GM19351 (cell line): ENCODE data around the gene E4F1.
"Not testable (repeated sequence)": the region's sequence is repeated elsewhere in the genome, so short reads cannot be mapped to it uniquely, and the experiment has no call there.

Source experiments
- ATAC-seq: cut with Tn5 transposase; IDR thresholded peaks from one replicate; pipeline ENCODE4 v1.9.1; 2021; ENCODE audit warnings: mild to moderate bottlenecking, moderate library complexity; ENCODE audit not compliant: unreplicated experiment

E4F1 gene

DNA sequence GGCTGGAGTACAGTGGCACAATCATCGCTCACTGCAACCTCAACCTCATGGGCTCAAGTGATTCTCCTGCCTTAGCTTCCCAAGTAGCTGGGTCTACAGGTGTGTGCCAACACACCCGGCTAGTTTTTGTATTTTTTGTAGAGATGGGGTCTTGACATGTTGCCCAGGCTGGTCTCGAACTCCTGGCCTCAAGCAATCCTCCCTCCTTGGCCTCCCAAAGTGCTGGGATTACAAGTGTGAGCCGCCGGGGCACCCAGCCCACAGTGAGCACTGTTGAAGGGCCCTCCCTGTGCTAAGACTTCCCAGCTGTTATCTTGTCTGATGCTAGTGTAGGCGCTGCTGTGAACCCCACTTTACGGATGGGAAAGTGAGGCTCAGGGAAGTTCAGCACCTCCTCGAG lies 35.0 kb upstream of the E4F1 start:
- no peak for ATAC-seq

DNA sequence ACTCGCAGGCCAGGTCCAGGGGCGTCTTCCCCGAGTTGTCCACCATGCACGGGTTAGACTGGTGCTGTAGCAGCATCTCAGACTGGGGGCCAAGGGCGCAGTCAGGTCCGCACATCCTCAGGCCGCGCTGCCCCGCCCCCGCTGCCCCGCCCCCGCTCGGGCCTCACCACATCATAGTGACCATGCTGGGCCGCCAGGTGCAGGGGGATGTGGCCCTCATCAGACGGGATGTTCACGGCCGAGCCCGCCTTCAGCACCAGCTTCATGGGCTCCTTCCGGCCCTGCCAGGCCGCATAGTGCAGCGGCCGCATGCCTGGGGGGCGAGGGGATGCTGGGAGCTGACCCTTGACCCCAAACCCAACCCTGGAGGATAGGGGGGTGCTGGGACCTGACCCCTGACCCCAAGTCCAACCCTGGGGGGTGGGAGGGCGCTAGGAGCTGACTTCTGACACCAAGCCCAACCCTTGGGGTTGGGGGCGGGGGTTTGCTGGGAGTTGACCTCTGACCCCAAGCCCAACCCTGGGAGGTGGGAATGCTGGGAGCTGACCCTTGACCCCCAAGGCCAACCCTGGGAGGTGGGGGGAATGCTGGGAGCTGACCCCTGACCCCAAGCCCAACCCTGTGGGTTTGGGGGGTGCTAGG lies 34.0 kb upstream of the E4F1 start:
- ATAC-seq = no peak

DNA sequence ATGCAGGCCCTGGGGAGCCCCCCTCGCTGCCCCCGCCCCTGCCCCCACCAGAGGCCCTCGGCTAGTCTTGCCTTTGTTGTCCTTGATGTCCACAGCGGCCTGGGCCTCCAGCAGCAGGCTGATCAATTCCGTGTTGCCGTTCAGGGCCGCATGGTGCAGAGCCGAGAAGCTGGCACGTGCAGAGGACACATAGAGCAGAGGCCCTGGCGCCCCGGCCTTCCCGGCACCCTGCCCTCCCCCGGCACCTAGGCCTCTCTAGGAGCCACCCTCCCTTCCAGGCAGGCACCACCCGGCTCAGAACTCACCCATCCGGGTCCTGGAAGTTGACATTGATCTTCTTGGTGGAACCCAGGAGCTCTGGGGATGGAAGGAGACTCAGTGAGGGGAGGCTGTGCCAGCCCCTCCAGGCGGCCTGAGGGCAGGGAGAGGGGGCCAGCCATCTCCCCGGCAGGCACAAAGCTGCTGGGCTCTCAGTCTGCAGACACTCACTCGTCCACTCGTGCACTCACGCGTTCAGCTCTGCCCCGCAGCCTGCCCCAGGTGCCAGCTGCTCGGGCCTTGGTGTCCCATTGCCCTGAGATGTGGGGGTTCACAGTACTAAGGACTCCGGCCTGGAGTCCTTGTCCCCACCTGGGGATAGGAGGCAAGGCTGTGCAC lies 33.3 kb upstream of the E4F1 start:
- ATAC-seq = no peak

DNA sequence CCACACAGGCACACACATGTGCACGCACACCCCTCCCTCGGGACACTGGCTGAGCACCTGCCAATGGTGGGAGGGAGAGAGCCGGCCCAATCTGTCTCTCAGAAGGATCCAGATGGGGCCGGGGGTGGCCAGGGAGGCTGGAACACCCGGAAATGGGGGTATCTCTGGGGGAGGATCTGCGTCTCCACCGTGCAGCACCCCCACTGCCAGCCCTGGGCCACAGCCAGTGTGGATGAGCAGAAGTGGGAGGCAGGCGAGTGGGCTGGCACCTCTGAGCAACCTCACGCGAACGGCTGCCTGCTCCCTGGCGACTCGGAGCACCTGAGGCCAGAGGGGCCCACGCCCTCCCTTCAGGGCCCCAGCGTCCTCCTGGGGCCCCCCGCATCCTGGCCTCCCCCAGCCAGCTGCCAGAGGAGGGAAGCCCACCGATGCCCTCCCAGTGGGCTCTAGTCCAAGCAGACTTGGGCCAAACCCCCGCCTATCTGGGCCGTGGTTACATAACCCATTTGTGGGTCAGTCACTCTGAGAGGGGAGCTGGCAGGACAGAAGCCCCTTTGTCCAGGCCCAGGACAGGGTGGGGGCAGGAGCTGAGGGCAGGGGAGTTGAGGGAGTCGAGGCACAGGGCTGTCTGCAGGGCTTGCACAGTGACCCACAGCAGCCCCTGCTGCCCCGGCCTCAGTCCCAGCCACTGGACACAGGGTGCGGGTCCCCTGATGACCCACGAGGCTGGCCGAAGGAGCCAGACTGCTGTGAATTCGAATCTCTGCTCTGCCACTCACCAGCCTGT lies 32.5 kb upstream of the E4F1 start:
- ATAC-seq = no peak

DNA sequence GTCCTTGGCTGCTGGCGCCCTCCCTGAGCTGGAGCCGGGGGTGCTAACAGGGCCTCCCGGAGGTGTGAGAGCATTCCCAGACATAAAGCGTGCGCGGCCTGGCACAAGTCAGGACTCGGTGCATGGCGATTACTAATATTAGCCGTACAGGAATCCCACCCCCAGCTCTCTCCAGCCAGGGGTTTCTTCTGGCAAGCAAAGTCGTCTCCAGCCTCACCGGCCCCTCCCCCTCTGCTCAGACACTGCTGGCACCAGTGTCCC lies 32.0 kb upstream of the E4F1 start:
- no peak for ATAC-seq

DNA sequence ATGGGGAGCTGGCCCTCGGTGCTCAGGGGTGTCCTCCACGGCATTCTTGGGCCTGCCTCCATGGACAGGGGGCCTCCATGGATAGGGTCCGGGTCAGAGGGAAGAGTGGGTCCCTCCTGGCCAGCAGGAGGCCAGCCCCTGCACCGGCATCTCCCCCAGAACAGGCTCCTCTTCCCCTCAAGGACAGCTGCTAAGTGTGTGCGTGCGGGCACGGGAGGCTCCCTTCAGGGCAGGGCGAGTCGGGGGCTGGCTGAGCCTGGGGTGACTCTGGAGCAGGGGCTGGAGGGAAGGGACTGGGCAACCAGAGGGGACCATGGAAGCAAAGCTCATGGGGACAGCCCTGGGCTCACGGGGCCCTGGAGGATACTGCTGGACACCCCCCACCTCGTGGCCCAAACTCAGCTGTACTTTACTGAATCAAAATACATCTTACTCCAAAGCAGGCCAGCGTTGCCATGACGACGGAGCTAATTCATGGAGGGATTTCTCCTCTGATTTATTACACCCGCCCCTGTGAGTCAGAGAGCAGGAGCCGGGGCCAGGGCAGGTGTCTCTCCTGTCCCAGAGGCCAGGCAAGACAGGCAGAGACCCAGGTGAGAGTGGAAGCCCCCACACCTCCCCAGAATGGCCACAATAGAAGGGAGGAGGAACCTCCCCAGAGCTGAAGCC lies 29.1 kb upstream of the E4F1 start:
- ATAC-seq = no peak

DNA sequence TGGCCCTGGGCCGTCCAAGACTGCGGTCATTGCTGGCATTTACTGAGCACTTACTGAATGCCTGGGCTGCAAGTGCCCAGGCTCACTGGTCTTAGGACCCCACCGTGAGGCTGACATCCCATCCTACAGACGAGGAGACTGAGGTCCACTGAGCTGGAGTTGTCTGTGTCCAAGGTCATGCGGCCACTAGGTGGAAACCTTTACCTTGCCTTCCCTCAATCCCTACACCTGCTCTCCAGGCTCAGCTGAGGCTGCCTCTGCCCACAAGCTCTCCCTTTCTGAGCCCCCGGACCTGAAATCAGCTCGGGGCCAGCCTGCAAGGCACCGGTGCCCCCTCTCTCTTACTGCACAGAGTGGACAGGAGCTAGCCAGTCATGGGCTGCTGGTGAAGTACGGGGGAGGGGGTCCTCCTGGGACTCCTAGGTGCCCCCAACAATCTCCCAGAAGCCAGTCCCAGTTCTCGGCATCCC lies 28.5 kb upstream of the E4F1 start:
- ATAC-seq = no peak

DNA sequence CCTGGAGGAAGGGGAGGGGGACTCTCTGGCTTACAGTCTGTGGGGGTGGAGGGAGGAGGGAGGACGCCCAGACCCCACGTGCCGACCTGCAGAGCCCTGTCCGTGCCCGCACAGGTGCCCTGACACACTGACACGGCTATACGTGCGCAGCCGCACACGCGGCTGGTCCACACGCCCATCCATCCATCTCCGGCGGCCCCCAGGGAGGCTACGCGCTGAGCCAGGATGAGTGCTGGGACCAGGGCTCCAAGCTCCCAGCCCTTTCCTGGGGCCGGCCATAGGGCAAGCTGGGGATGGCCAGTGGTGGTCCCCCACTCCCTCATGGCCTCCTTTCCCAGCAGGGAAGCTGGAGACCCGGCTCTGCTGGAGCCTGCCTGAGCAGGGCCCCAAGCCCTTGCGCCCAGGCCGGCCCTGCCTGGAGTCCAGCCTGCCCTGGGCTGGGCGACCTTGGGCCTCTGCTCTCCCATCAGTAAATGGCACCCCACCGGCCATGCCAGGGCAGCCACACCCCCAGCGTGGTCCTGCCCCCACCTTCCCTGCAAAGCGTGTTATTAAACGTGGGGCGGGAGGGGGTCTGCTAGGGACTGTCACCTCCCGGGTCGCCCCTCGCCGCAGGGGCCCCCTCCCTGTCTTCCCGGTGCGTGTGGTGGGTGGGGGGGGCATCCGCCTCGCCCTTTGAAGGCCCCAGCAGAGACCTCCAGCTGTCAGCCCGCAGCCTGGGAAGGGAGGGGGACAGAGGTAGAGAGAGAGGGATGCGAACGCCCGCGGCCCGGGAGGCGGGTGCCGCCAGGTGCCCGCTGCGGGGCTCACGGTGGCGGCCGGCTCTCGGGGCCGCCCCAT lies 27.8 kb upstream of the E4F1 start:
- ATAC-seq = no peak

DNA sequence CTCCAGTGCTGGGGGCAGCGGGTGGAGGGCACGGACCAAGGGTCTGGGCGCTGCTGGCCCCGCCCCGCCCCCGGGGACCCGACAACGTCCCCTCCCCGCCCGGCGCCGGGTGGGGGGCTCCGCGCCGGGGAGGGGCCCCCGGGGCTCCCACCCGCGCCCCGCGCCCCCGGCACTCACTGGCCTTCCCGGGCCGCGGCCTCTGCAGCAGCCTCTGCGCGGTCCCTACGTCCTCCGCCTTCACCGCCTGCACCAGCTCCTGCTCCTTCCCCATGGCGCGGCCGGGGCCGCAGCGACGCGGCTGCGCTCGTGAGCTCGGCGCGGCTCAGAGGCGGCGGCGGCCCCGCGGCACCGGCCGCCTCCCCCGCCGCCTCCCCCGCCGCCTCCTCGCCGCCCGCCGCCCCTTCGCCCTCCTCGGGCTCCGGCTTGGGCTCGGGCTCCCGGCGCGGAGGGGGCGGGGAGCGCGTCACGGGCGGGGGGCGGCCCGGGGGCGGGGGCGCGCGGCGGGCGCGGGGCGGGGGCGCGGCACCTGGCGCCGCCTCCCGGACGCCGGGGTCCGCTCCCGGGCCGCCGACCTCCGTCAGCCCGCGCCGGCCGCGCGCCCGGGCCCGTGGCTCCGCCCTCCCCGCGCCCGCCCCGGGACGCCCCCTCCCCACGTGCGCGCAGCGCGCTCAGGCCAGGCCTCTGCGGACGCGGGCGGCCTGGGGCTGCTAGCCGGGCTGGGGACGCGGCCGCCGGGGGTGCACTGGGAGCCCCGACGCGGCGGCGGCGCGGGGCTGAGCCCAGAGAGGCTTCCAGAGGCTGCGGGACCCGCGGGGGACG lies 27.0 kb upstream of the E4F1 start, which contains the start of gene CASKIN1:
Gene CASKIN1 (minus strand): TSS at position 444 of the 819 bp plus-strand sequence. CDS start 173 bp downstream, at position 271.
- no peak for ATAC-seq

DNA sequence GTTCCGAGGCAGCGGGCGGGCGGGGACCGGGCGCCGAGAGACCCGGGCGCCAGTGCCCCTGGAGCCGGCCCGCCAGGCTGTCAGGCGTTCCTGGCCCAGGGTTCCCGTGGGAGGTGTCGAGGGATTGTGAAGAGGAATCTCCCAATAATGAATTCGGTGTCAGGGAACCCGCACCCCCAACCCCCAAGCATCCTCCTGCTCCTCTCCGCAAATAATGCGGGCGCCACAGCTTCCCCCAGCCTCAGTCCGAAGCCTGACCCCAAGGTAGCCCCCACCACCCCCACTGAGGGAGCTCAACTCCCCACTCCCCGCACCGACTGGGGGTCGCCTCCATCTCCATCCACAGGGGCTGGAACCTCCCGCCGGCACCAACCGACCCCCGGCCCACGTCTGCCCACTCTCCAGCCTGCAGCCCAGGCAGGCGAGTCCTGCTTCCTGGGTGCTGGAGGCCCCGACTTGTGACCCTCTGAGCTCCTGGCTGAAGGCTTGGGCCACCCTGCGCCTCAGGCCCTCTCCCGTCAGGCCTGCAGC lies 26.3 kb upstream of the E4F1 start:
- ATAC-seq = no peak

DNA sequence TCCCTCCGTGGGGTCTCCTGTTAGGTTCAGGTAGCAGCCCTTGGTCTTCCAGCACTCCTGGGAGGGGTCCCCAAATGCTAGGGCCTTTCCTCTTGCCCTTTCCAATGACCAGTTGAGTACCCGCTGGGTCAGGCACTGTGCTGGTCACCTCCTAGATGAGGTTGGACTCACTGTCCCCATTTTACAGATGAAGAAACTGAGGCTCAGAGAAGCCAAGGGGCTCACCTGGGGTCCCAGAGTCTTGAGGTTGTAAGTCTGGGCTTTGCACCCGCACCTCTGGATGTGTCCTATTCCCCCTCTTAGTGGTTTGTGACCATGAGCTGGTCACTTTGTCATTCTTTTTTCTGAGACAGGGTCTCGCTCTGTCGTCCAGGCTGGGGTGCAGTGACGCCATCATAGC lies 25.6 kb upstream of the E4F1 start:
- ATAC-seq = no peak

DNA sequence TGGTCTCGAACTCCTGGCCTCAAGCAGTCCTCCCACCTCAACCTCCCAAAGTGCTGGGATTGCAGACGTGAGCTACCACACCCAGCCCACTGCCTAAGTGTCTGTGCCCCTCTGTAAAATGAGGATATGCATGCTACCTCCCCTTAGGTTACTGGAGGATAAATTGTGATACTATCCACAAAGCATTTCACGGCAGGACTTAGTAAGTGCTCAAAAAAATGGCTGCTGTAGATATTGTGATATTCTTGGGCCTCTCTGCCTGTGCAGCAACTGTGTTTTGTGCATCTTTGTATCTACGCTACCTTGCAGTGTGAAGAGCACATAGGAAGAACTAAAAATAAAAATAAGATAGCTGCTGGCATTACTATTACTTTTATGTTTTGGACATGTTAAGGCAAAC lies 25.1 kb upstream of the E4F1 start:
- ATAC-seq = no peak

DNA sequence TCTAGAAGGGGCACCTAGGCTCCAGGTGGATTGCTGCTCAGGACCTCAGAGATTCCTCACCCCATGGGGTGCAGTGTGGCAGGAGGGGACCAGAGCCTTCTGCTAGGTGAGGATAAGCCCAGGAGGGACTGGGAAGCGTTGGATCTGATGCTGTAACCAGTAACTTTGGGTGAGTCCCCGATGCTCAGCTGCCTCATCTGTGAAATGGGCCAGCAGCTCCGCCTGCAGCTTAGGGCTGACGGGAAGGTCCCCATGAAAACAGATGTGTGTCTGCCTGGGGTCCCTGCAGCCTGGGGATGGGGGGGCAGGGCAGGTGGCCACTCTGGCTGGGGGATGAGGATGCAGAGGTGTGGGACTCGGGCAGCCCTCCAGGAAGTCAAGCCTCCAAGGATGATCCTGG lies 24.3 kb upstream of the E4F1 start:
- no peak for ATAC-seq

DNA sequence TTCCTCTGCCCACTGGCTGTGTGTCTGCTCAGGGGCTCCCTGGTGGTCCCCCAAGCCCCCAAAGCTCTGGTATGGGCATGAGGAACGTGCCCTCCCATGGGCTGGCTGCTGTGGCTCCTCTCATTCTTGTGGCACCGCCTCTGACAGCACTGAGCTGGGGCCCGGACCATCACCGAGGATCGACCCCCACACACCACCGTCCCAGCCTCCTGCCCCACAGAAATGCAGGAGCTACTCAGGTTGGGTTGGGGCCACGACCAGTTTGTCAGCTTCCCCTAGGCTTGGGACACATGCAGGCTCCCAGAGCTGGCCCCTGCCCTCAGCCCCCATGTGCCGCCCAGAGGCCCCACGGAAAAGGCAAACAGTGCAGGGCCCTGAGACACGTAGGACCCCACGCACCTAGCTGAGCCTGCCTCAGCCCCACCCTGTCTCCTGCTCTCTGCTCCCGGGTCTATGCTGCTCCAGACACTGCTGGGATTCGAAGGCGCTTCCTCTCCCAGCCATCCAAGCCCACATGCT lies 23.7 kb upstream of the E4F1 start:
- no peak for ATAC-seq

DNA sequence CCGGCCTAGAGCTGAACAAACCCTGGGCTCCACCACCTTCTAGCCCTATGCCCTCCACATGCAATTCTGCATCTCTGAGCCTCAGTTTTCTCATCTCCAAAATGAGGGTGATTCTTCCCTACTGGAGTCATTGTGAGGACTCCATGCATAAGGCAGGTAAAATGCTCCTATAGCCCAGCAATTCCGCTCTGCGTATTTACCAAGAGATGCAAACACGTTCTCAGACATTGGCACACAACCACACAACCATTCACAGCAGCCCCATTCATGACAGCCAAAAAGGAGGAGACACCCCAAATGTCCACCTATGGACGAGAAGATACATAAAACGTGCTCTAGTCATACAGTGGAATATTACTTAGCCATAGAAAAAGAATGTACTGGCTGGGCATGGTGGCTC lies 23.1 kb upstream of the E4F1 start:
- no peak for ATAC-seq

DNA sequence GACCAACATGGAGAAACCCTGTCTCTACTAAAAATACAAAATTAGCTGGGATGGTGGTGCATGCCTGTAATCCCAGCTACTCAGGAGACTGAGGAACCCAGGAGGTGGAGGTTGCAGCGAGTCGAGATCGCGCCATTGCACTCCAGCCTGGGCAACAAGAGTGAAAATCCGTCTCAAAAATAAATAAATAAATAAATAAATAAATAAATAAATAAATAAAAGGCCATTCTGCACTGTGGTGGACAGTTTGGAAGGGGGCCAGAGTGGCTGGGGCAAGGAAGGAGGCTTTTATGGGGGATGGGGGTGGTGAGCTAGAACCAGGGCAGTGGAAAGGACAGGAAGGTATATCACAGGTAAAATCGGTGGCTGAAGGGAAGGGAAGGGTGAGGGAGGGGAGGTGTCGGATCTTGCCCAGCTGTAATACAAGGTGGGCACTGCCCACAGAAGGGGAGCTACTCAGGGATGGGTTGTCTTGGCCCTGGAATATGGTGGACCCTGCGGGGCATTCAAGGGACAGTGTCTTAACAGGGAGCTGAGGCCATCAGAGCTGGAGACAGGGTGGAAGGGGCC lies 20.2 kb upstream of the E4F1 start:
- not testable (repeated sequence) for ATAC-seq

DNA sequence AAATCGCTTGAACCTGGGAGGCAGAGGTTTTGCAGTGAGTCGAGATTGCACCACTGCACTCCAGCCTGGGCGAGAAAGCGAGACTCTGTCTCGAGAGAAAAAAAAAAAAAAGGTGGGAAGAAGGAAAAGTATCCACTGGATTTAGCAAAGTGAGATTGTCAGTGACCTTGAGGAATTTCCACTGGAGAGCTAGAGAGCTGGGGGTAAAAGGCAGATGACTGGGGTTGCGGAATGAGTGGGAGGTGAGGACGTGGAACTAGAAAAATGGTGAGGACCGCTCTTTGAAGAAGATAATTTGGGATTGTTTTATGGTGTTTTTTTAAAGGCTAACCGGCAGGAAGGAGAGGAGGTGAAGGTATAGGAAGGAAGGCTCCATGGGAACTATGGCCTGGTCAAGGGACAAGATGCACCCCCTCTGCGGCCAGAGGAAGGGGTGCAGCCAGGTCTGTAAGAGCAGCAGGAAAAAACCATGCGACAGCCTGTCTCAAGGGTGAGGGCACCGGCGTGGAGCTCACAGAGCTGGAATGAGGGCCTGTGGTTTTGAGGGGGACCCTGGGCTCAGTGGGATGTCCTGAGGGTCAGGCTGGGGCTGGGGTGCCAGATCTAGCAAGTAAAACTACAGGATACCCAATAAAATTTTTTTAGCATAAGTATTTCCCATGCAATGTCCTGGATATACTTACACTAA lies 18.8 kb upstream of the E4F1 start:
- no peak for ATAC-seq
